HG02610 (cell line): ENCODE data around the gene PRCD.
A peak's percentile ranks its signal among the peaks of the same experiment; 100 is the strongest.
"Not testable (repeated sequence)": the region's sequence is repeated elsewhere in the genome, so short reads cannot be mapped to it uniquely, and the experiment has no call there.

ENCODE experiments used
- ATAC-seq: cut with Tn5 transposase; IDR thresholded peaks from one replicate; pipeline ENCODE4 v1.9.1; 2021; ENCODE audit warnings: mild to moderate bottlenecking, moderate library complexity; ENCODE audit not compliant: unreplicated experiment

Gene PRCD

DNA sequence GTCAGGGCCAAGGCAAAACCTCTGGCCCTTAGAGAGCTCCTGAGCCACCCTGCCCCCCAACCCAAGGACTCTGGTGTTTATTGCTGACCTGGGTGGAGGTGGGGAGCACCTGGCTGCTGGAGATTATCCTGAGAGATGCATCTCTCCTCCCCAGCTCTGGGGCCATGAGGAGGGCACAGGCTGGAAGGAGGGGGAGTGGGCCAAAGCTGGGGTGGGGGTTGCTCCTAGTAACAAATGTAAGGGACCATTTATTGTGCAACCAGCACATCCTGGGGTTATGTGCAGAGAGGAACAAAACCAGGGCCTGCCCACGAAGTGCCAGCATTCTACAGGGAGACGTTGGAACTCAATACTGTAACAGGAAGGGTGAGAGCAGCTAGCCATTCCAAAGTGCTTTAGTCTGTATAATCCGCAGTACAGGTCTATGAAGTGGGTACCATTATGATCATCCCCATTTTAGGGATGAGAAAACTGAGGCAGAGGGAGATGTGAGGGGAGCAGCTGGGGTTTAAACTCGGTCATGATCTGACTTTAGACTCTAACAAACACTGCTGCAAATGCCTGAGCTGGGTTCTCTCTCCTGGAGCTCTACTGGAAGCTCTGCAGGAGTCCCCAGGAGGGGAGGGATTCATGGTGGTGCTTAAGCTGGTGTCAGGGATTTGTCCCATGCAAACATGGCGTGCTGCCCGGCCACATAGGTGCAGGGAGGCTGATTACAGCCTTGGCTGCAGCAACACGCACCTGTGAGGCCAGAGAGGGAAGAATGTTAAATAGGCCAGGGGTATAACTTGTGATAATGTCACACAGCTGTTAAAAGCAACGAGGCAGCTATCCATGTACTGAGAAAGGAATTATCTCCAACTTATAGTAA, 37.3 kb upstream of the PRCD start:
- no peak for ATAC-seq

DNA sequence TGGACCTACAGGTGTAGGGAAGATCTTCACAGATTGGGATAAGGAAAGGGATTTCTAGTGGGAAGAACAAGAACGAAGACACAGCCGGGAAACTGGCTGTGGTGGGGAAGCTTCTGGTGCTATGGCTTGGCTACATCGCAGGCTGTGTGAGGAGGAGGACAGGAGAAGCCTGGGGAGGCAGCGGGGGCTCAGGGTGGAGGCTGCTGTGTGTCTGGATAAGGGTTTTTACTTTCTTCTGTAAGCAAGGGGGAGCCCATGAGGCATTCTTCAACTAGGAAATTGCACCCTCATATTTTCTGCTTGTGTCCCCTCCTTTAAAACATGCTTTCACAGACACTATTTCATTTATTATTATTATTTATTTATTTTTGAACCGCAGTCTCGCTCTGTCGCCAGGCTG, 35.7 kb upstream of the PRCD start:
- no peak for ATAC-seq

DNA sequence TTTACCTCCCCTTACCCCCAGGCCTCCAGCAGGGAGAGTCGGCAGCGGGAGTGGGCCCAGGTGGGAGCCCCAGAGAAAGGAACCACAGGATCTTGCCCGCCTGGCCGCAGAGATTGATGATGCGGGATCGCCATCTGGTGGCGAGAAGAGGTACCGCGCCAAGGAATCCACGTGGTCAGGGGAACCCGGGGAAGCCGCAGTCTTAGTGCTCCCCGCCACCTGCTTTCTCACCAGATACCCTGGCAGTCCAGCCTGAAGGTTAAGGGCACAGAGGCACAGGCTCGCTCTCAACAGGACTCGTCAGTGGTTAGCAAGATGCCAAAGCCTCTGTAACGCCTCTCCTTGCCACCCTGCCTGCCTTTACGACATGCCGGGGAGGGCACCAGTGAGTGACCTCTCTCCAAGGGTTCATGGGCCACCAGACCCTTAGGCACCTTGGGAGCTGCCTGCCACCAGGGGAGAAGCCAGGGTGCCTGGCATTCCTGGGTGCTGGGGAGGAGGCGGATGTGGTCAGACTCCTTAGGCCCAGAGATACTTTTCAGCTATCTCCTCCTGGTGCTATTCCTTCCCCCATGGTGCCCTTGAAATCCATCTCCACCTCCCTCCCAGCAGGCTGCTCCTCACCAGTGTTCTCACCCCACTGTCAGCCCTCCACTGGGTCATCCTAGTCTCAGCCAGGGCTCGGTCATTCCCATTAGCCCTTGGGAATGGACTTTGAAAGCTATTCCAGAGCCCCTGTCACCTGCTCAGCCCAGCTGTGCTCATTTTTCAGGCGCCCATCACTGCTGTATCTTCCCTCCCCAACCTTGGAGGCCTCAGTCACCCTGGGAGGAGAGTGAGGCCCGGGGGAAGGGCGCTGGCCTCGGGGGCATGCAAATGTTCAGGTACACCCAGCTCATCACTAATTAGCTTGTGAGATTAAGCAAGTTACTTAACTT, 33.2 kb upstream of the PRCD start:
- no peak for ATAC-seq

DNA sequence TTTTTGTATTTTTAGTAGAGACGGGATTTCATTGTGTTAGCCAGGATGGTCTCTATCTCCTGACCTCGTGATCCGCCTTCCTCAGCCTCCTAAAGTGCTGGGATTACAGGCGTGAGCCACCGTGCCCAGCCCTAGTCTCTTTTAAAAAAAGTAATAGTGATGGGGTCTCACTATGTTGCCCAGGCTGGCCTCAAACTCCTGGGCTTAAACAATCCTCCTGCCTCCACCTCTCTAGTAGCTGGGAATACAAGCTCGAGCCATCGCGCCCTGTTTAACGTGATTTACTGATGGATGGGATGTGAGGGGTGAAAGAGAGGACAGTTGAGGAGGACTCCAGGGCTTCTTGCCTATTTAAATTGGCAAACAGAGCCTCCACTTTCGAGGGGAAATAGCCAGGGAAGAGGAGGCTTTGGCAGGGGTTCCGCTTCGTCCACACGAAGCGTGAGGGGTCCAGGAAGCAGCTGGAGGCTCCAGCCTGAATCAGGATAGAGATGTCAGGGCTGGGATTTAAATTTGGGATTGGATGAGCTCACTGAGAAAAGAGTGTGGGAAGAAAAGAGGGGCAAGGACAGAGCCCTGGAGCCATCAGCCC, 31.3 kb upstream of the PRCD start:
- not testable (repeated sequence) for ATAC-seq

DNA sequence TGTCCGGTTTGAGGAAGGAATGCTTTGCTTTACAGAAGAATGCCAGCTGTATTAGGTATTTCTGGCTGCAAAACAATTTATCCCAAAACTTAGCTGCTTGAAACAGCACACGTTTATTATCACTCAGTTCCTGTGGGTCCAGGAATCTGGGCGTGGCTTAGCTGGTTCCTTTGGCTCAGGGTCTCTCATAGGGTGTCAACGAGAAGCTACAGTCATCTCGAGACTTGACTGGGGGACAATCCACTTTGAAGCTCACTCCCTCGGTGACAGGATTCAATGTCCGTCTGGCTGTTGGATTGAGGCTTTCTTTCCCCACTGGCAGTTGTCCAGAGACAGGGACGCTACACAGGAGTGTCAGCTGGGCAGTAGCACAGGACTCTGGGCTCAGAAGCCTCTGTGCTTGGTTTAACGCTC, 29.0 kb upstream of the PRCD start:
- no peak for ATAC-seq

DNA sequence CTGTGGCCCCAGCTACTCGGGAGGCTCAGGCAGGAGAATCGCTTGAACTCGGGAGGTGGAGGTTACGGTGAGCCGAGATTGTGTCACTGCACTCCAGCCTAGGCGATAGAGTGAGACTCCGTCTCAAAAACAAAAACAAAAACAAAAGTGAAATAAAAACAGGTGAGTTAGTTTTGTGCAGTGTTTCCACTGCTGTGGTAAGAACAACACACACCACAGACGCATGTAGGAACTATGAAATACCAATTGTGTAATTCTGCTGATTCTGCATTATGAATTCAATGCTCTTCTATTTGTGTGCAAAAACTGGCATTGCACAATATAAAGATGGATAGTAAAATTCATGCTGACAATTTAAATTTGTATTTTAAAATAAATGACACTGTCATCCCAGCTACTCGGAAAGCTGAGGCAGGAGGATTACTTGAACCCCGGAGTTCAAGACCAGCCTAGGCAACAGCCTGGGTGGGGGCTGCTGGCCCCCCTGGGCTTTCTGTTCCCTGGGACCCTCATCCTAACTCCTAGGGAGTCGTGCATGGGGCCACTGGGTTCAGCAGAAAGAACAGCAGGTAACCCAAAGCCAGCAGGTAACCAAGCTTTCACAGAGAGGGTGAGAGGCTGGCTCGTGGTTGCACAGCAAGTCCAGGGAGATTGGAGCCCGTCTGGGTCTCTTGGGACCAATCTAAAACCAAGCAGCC, 28.0 kb upstream of the PRCD start:
- ATAC-seq: no peak

DNA sequence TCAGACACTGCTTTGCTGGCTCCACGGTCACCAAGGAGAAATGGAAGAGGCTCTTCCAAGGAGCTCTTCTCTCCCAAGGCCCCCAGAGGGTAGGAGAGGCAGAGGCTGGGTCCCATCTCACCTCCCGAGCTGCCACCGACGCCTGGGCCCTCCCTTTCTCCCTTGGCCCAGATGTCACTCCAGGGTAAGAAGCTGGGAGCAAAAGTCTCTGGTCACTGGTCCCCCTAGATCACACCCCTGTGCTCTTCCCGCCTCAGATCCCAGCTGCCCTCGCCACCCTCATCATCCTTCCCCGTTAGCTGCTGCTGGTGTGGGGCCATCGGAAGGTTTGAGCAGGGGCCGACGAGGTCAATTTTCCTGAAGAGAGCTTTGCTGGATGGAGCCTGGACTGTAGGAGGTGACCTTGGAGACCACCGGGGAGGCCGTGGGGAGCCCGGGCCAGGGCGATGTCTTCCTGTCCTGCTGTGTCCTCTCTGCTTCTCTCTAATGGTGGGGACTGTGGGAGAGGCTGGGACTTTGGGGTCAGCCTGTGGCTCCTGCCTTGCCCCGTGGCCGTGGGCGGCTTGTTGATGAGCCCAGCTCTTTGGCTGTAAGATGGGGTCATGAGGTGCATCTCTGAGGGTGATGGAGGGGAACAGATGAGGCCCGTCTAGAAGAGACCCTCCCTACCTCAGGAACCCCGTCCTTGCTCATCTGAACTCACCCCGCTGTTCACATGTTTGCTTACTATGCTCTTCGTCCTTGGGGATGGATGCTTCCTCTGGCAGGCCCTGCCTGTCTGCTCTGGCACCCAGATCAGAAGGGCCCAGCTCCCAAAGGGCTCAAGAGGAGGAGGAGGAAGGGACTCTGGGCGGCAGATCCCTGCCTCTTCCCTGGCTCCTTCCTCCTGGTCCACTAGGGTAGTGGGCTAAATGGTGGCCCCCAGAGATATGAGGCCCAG, 27.2 kb upstream of the PRCD start:
- no peak for ATAC-seq

DNA sequence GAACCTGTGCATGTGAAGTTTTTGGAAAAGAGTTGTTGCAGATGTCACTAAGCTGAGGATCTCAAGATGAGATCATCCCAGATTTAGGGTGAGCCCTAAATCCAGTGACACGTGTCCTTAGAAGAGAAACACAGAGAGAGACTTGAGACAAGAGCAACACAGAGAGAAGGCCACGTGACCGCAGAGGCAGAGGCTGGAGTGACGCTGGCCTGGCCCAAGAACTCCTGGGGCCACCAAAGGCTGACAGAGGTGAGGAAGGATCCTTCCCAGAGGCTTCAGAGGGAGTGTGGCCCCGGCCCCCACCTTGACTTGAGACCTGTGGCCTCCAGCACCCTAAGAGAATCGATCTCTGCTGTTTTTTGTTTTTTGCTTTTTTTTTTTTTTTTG, 26.5 kb upstream of the PRCD start:
- no peak for ATAC-seq

DNA sequence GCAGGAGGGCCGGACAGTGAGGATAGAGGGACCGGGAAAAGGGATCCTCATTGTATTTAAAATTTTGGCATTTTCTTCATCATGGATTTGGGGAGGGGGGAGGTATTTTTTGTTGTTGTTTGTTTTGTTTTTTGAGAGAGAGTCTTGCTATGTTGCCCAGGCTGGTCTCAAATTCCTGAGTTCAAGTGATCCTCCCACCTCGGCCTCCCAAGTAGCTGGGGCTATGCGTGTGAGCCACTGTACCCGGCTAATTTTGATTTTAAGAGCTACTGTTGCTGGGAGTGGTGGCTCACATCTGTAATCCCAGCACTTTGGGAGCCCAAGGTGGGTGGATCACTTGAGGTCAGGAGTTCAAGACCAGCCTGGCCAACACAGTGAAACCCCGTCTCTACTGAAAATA, 25.5 kb upstream of the PRCD start:
- ATAC-seq: not testable (repeated sequence)

DNA sequence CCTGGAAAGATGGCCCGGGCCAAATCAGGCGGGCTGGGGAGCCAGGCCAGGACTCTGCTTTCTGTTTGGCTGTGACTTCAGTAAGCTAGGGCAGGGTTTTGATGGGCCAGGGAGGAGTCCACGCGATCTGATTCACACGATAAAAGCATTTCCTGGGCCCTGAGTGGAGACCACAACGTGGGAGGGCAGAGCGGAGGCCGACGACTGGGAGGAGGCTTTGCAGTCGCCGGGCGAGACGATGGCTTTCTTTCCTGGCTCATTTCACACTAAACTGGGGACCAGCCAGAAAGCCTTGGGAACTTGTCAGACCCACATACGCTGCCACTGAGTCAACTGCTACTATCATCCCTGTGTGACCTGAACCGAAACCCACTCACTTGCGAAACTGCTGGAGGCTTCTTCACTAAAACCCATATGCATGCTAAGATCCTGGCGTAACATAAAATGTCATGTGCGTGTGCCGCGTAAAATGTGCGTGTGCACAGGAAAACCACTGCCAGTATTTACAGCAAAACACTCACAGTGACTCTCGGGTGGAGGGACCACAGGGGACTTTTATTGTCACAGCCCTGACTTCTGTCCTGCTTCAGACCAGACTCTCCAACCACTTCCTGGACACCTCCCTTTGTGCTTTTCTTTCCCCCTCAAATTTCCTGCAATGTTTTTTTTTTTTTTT, 24.4 kb upstream of the PRCD start:
- ATAC-seq: peak; percentile 66

DNA sequence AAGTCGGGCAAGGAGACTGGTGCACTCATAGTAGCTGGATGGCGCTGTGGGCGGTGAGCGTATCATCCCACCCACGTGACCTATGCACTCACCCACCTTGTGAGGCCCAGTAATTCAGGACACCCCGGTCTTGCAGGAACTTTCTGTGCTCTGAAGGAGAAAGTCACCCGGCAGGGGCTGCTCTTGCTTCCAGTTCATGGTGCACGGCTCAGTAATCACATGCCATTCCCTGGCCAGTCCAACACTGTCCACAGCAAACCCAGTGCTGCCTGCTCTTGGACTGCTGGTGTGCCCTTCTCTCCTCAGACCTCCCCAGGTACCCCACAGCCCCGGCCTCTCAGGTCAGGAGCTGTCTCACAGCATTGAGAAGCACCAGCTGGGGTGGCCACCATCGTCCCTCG, 22.2 kb upstream of the PRCD start:
- no peak for ATAC-seq

DNA sequence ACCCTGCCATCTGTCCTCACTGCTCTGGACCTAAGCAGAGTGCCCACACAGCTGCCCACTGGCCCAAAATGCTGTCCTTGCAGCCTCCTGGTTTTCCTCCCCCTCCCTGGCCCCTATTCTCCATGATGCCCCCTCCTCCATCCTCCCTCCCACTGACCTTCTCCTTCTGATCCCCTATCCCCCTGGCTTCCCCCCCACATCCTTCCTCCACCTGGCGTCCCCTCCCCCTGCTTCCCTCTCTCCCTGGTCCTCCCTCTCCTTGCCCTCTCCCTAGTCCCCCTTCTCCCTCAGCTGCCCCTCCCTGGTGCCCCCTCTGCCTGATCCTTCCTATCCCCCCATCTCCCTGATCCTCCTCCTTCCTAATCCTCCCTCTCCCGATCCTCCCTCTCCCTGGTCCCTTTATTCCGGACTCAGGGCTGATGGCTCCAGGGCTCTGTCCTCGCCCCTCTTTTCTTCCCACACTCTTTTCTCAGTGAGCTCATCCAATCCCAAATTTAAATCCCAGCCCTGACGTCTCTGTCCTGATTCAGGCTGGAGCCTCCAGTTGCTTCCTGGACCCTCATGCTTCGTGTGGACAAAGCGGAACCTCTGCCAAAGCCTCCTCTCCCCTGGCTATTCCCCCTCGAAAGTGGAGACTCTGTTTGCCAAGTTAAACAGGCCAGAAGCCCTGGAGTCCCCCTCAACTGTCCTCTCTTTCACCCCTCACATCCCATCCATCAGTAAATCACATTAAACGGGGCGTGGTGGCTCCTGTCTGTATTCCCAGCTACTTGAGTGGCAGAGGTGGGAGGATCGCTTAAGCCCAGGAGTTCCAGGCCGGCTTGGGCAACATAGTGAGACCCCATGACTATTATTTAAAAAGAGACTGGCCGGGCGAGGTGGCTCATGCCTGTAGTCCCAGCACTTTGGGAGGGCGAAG, 20.5 kb upstream of the PRCD start:
- no peak for ATAC-seq

DNA sequence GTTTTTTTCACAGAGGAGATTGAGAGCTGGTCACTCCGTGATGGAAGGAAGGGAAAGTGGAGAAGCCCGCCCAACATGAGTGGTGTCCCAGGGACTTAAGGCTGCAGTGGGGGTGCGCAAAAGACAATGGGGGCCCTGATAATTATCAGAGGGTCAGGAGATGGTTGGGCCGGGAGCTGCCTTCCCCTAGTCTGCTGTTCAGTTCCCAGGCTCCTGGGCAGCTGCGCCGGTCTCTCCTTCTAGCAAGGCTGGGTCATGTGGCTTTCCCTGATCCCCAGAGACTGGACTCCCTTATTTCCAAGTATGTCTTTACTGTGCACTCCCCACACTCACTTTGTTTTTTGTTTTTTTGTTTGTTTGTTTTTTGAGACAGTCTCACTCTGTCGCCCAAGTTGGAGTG, 18.6 kb upstream of the PRCD start:
- no peak for ATAC-seq

DNA sequence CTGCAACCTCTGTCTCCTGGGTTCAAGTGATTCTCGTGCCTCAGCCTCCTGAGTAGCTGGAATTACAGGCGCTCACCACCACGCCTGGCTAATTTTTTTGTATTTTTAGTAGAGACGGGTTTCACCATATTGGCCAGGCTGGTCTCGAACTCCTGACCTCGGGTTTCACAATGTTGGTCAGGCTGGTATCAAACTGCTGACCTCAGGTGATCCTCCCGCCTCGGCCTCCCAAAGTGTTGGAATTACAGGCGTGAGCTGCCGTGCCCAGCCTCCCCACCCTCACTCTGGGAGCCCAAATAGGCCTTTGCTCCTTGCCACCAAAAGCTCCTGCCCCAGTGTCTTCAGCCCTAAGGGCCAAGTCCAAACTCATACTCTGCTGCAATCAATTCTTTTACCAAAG, 18.2 kb upstream of the PRCD start:
- not testable (repeated sequence) for ATAC-seq

DNA sequence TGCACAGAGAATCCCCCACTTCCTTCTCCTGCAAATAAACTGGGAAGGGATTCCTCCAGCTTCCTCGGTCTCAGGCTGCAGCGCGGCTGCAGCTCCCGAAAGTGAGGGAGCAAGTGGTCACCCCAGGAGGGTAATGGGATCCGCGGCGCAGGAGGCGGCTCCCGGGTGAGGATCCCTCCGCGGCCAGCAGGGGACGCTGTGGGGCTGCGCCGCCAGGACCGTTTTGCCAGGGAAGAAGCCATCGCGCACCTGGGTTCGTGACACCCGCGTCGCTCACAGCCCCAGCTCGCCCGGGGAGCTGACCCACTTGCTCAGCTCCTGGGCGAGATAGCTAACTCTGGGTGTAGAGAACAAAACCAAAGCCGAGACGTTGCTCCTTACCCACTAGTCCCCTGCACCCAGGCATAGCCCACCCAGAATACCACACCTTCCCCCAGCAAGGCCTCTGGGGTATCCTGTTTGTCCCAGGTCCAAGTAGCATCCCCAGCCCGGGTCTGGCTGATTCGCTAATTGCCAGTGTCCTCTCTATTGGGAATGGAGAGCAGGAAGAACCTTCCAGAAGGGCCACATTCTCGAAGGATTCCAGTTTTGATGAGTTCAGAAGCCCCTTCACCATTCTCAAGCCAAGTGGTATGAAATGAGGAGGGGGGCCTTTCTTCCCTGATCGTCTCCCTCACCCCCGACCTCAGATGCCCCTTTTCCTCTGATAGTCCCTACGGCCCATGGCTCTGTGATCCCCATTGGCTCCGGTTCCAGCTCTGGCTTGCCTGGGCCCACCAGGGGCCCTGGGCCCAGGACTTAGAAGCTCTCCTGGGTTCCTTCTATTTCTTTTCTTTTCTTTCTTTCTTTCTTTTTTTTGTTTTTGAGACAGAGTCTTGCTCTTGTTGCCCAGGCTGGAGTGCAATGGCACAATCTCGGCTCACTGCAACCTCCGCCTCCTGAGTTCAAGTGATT, 16.5 kb upstream of the PRCD start:
- ATAC-seq: peak; percentile 43

DNA sequence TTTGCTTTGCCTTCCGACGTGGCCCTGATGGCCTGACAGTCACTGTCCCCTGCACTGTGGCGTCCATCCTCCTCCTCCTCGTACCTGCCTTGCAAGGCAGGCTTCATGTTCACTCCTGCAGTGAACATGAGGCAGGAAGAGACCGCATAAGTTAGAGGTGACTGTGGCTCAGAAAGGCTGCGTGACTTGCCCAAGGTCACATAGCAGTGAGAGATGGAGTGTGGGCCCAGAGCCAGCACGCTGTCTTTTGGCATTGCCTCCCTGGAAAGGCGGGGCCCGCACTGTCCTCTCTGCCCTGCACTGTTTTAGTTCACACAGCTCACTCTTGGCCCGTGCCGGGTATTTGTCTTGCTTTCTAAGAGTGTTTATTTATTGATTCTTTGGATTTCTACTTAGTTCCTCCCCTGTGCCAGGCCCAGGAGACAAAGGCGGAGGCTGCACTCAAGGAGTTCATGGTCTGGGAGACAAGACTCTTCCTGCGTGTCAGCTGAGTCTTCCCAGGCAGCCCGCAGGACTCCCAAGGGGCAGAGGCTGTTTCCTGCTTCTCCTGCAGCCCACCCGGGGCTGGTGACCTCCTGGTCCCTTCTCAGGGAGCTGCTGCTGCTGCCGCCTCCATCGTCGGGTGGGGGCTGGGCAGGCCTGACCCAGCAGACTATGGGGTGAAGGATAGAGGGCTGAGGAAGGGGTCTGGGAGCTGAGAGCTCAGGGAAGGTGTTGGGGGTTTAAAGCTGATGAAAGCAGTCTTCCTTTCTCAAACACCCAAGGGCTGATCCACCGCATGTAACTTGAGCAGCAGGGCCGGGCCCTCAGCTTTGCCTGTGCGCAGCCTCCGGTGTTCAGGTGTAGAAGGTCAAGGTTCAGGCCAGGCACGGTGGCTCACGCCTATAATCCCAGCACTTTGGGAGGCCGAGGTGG, 15.0 kb upstream of the PRCD start:
- no peak for ATAC-seq
